Neural crest cell (in vitro differentiated cells): ENCODE results near the gene TSEN54. TPM values are rescaled to one million over a fixed set of nuclear protein-coding genes. Genes with fewer than 3 reads are reported as not detected.
A peak's percentile ranks its signal among the peaks of the same experiment; 100 is the strongest.
"Not testable (repeated sequence)": the region's sequence is repeated elsewhere in the genome, so short reads cannot be mapped to it uniquely, and the experiment has no call there.

Source experiments
- DNase-seq: peaks from one replicate; pipeline ENCODE4 v3.0.0; 2021; ENCODE audit warnings: low read depth, mixed read lengths, low spot score
- H3K27ac Mint-ChIP-seq: one replicate; pipeline ENCODE4 v1.8.0; 2021; ENCODE audit warnings: mild to moderate bottlenecking, mixed read lengths; ENCODE audit not compliant: unreplicated experiment
- H3K27me3 Mint-ChIP-seq: 2 replicates; pipeline ENCODE4 v1.8.0; 2021; ENCODE audit warnings: low read depth, mild to moderate bottlenecking, mixed read lengths
- H3K36me3 Mint-ChIP-seq: 2 replicates; pipeline ENCODE4 v1.8.0; 2021; ENCODE audit warnings: low read depth, mild to moderate bottlenecking, mixed read lengths
- H3K4me1 Mint-ChIP-seq: 2 replicates; pipeline ENCODE4 v1.8.0; 2021; ENCODE audit warnings: mixed read lengths
- H3K4me3 Mint-ChIP-seq: one replicate; pipeline ENCODE4 v1.8.0; 2021; ENCODE audit warnings: mild to moderate bottlenecking, mixed read lengths
- H3K9me3 Mint-ChIP-seq: 2 replicates; pipeline ENCODE4 v1.8.0; 2021; ENCODE audit warnings: mixed read lengths
- CTCF ChIP-seq: fragments of 200-600 bp; sonication (generic); conservative IDR thresholded peaks from 2 replicates; pipeline ENCODE4 v1.5.0; 2021; ENCODE audit warnings: antibody characterized with exemption, mild to moderate bottlenecking
- total RNA-seq: library from RNA; stranded (reverse); gene quantifications from 2 replicates; pipeline ENCODE4 v1.2.1, GENCODE V29; 2021

TSEN54 gene
- total RNA-seq, 1 donor from 2014 or later, result 48.1 TPM

GRCh38 chr17:75518201-75518600 is 1.9 kb downstream of the TSEN54 start:
- H3K27ac Mint-ChIP-seq, result no peak overlapping the region
- H3K4me1 Mint-ChIP-seq, result peaks cover 25% of the 10 kb centered on the region
- no peak for DNase-seq
- no peak for TF ChIP-seq CTCF
- no peaks in the 10 kb centered on the region for H3K27me3 Mint-ChIP-seq
- H3K36me3 Mint-ChIP-seq, result peaks cover 7% of the 10 kb centered on the region
- no peaks in the 10 kb centered on the region for H3K9me3 Mint-ChIP-seq
- peak overlapping the region; percentile 90 for H3K4me3 Mint-ChIP-seq

GRCh38 chr17:75518983-75519537 is 2.7 kb downstream of the TSEN54 start:
- H3K4me3 Mint-ChIP-seq, result peak overlapping the region; percentile 47
- H3K9me3 Mint-ChIP-seq, result no peaks in the 10 kb centered on the region
- H3K4me1 Mint-ChIP-seq, result peaks cover 18% of the 10 kb centered on the region
- no peaks in the 10 kb centered on the region for H3K27me3 Mint-ChIP-seq
- H3K36me3 Mint-ChIP-seq, result peaks cover 8% of the 10 kb centered on the region
- DNase-seq, result no peak
- no peak overlapping the region for H3K27ac Mint-ChIP-seq
- TF ChIP-seq CTCF, result no peak

GRCh38 chr17:75520413-75520812 is 4.1 kb downstream of the TSEN54 start:
- H3K27ac Mint-ChIP-seq, H3K9me3 Mint-ChIP-seq, H3K4me3 Mint-ChIP-seq, H3K36me3 Mint-ChIP-seq, H3K27me3 Mint-ChIP-seq, DNase-seq: not testable (repeated sequence)
- peaks cover 16% of the 10 kb centered on the region for H3K4me1 Mint-ChIP-seq

GRCh38 chr17:75521290-75521689 is 5.0 kb downstream of the TSEN54 start:
- Mint-ChIP-seq H3K4me1 (peaks cover 18% of the 10 kb centered on the region), H3K9me3 (no peaks in the 10 kb centered on the region), H3K4me3 (no peak overlapping the region), H3K27me3 (peaks cover 8% of the 10 kb centered on the region), H3K36me3 (peaks cover 8% of the 10 kb centered on the region), H3K27ac (no peak overlapping the region)
- TF ChIP-seq CTCF, result no peak
- no peak for DNase-seq

GRCh38 chr17:75521951-75522727 is 5.8 kb downstream of the TSEN54 start:
- Mint-ChIP-seq H3K27ac (no peak overlapping the region), H3K9me3 (no peaks in the 10 kb centered on the region), H3K4me3 (peak overlapping the region; percentile 48)

More at GRCh38 chr17:75521951-75522727, 5.8 kb downstream of the TSEN54 start:
- no peak for TF ChIP-seq CTCF
- Mint-ChIP-seq H3K36me3 (peaks cover 8% of the 10 kb centered on the region), H3K4me1 (peaks cover 18% of the 10 kb centered on the region), H3K27me3 (peaks cover 16% of the 10 kb centered on the region)
- DNase-seq, result no peak
